GM12892 (cell line): ENCODE measurements around the gene CCDC32.

Source experiments
- POLR2A ChIP-seq: IDR thresholded peaks from 2 replicates; pipeline ENCODE4 v1.6.1; 2011; ENCODE audit warnings: low read depth, low read length, control low read depth
- POLR2AphosphoS5 ChIP-seq: IDR thresholded peaks from 2 replicates; pipeline ENCODE4 v1.6.1; 2011; ENCODE audit warnings: low read depth, low read length, control low read depth

DNA sequence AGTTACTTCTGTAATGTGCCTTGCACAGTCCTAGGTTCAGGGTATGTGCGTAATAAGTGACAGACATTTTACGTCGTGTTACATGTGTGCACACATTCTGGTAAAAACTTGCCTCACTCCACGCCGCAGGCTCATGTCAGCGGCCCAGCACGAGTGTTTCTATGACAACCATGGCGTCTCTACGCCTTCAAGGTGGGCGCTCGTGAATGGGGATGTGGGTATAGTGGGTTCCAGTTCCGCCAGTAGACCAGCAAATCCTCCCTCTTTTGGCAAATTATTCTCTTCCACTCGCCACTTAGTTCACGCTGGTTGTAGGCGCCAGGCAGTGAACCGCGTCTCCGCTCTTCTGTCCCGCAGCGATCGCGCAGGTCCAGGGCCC, 53.8 kb downstream of the CCDC32 start:
- TF ChIP-seq POLR2A (no peak), POLR2AphosphoS5 (no peak)
